G401 (cell line): ENCODE data around the gene OXNAD1. TPM values are rescaled to one million over a fixed set of nuclear protein-coding genes. Genes with fewer than 3 reads are reported as not detected.
A peak's percentile ranks its signal among the peaks of the same experiment; 100 is the strongest.

ENCODE experiments used
- DNase-seq: peaks from one replicate; pipeline ENCODE4 v3.0.0-alpha.2; 2015; ENCODE audit warnings: low spot score
- in situ Hi-C: cut with HindIII; loops from 2 replicates; pipeline ENCODE4 v1.10.0; 2016; ENCODE audit warnings: low sequenced_read_pairs, mixed read lengths
- total RNA-seq: library from RNA; depleted of rRNA; stranded (reverse); fragments of >200 nt; shearing (Covaris generic); gene quantifications from 2 replicates; pipeline ENCODE4 v1.2.3, GENCODE V29; 2014

Gene OXNAD1
- total RNA-seq, 1 experiment from 2014 or later, result 14.8 TPM

- no peak for DNase-seq
- in situ Hi-C loops, result no loop called here
Measured at GRCh38 chr3:16317561-16317945, 52.5 kb downstream of the OXNAD1 start.

DNA sequence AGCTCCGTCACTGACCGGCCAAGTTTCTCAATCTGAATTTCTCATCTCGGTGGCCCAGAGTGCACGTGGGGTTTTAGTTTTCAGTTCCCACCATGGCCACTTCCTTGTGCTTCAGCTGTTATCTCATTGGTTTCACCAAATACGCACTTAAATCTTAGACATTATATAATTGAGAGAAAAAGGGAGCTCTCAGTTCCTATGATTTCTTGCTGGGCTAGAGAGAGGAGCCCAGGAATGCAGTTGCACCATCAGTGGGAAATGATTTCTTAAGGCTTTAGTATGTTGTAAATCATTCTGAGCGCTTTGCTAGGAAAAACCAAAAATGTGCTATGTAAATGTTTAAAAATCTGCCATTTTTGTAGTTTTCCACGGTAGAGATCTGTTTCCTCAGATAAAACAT, 53.2 kb downstream of the OXNAD1 start:
- in situ Hi-C loops, result no loop called here
- no peak for DNase-seq

DNA sequence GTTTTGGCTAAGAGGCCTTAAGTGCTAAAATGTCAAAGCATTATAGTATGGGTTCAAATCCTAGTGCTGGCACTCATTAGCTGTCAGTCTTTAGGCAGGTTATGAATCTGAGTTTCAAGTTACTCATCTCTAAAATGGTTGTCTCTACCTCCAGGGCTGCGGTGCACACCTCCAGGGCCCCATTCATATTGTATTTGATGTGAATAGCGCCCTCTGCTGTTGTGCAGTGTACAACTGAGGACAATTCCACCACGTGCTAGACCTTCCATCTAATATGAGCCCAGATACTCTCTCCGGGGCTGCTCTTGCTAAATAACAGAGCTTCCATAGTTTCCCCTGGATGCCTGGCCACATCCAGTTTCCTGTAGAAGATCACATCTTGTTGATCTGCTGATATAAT, 54.3 kb downstream of the OXNAD1 start:
- in situ Hi-C loops, result no loop called here
- peak; percentile 17 for DNase-seq

DNA sequence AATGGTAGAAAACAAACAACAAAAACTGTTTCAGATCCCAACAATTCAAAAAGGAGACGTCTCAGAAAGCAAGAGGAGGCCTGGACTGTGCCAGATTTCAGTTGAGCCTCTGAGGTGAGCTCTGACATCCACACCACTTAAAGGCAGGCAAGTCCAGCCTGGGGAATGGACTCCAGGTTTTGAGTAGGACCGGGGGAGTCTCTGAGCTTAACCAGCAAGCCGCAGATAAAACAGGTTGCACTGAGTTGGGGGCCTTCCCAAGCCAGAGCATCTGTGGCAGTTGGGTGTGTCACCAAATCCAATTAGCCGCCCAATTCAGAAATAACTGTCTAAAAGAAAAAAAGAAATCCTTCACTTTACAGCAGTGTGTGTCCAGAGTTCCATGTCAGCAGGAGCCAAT, 54.7 kb downstream of the OXNAD1 start:
- DNase-seq, result peak; percentile 32
- in situ Hi-C loops, result no loop called here

DNA sequence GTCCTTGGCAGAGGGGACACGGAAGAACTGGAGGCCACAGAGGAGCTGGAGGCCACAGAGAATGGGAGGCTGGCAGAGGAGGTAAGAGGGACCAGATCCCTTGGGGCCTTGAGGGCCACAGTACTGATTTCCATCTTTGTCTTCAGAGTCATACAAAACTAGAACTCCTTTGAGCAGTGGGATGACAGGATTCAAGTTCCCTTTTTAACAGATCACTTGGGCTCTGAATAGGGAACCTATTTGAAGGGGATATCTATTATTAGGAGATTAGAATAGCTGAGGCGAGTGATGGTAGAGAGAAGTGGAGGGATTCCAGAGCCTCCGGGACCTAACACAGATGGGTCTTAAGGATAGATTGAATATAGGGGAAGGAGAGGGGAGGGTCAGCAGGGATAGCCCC, 55.7 kb downstream of the OXNAD1 start:
- in situ Hi-C loops, result no loop called here
- DNase-seq, result no peak

- in situ Hi-C loops, result no loop called here
- DNase-seq, result peak; percentile 98
Measured at GRCh38 chr3:16322189-16322588, 57.2 kb downstream of the OXNAD1 start.

DNA sequence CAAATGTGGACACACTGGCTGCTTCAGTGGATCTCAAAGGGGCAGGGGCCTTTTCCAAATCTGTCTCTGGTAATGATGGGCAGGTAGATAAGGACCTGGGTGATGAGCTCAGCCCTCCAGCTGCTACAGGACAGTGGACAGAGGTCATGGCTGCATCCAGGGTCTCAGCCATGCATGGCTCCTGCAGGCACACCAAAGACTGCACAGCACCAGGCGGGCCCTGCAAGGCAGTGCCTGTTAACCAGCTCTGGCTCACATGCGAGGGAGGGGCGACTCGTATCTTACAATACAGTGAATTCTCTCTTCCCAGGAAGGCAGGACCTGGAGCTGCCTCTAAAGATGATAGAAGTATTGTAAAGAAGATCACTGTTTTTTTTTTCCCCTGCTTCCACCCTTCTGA, 58.7 kb downstream of the OXNAD1 start:
- in situ Hi-C loops, result no loop called here

DNA sequence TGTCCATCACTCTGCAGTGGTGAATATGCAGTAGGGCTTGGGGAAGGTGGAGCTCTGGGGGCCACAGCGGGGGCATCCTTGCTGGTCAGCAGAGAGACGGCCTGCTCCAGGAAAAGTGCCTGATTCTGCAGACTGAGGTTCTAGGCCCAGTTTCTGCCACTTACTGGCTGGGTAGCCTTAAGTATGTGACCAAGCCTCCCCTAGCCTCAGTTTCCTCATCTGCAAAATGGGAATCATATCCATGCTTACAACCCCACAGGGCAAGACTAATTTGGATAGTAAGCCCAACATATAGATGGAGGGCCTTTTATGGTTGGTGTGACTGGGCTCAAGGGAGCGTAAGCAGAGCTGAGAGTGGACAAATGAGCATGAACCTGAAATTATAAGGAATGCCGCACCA, 60.8 kb downstream of the OXNAD1 start:
- in situ Hi-C loops, result no loop called here
- no peak for DNase-seq

More for the DNA sequence above, 58.7 kb downstream of the OXNAD1 start:
- no peak for DNase-seq

GRCh38 chr3:16326724-16327349, 61.8 kb downstream of the OXNAD1 start:
- no peak for DNase-seq

DNA sequence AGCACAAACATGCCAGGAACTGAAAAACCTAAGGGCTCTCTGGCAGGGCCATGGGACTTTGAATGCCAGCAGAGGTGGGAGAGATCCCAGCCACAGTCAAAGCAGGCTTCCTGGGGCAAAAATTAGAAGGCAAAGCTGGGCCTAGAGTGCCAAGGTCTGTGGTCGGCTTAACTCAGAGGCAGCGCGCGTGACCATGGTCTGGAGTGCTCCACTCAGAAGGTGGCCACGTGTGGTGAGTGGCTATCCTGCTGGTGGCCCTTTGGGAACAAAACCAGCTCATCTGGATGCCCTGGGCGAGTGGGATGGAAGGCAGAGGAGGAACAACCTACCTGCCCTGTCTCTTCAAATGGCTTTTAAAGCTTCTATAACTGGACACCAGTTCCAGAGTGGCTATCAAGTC, 63.1 kb downstream of the OXNAD1 start:
- in situ Hi-C loops, result no loop called here
- no peak for DNase-seq

More at GRCh38 chr3:16326724-16327349, 61.8 kb downstream of the OXNAD1 start:
- in situ Hi-C loops, result no loop called here

DNA sequence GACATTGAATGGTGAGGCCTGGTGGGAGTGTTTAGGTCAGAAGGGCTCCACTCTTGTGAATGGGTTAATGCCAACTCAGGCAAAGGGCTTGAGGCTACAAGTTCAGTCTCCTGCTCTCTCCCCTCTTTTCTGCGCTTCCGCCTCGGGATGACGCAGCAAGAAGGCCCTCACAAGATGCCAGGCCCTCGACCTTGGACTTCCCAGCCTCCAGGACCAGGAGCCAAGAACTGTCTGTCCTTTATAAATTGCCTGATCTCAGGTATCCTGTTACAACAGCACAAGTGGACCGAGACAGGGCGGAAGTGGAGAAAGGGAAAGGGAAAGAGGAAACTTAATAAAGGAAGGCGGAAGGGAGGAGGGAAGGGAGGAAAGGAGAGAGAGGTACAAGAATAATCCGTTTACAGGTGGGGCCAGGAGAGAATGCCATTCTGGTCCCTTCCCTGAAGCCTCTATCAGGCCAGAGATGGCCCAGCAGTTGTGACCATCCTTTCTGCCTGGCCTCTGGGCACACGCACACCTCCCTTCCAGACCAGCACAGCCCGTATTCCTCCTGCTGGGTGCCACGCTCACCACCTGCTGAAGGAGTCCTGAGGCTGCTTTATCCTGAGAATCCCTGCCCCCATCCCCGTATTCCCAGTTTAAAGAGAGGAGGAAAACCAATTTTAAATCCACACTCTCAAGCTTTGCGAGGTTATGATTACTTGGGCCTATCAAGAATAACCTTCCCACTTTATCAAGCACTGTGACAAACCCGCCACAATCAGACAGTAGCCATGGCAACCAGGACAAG, 64.2 kb downstream of the OXNAD1 start:
- in situ Hi-C loops, result no loop called here
- peak; percentile 73 for DNase-seq

DNA sequence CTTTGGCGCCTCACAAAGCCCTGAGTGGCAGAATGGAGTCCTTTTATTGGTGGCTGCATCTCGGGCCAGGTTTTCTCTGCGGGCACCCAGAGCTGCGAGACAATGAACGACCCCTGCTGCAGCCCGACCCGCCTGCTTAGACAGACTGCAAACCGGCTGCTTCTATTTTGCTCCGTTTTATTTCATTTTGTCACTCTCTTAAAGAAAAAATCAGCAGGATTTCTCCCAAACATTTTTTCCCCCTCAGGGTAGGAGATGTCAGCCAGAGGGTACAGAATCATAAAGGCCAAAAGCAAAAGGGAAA, 64.8 kb downstream of the OXNAD1 start:
- DNase-seq, result no peak
- in situ Hi-C loops, result no loop called here

DNA sequence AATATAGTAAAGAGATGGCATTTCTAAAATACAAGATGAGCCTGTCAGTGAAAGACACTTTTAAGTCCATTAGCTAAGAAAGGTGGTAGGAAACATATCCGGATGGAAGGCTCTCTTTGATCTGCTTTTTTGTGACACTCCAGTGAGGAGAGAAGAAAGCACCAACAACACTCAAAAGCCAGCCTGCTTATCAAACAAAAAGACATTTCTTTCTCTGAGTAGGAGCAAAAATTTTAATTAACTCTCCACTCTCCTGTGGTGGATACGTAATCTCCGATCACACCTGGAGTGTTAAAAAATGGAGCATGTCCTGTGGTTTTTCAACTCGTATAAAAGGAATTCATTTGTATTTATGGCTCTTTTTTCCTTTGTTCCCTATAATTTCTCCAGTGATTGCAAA, 65.3 kb downstream of the OXNAD1 start:
- in situ Hi-C loops, result no loop called here
- DNase-seq, result no peak

DNA sequence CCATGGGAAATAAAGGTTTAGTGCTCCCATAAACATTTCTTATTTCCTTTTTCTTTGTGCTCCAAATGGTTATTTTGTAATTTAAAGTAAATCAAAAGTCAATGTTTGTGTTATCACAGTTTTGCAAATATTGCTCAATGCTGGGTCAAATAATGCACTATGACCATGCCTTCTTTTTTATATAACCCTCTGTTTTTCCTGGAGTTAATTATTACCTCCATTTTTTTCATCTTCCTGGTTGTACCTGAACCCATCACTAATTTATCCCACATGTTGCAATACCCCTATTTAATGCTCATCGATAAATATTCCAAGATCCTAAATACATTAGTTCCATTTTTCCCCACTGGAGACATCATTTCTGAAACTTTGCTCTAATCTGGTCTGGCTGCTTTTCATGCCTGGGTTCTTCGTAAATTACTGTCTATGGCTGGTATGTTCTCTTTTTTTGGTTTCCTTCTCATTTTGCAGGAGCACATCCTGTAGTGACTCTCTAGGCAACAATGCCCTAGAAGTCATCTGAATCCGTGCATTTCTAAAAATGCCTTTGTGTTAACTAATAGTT, 66.4 kb downstream of the OXNAD1 start:
- DNase-seq, result no peak
- in situ Hi-C loops, result no loop called here

GRCh38 chr3:16332904-16333426, 68.0 kb downstream of the OXNAD1 start:
- in situ Hi-C loops, result no loop called here
- no peak for DNase-seq

DNA sequence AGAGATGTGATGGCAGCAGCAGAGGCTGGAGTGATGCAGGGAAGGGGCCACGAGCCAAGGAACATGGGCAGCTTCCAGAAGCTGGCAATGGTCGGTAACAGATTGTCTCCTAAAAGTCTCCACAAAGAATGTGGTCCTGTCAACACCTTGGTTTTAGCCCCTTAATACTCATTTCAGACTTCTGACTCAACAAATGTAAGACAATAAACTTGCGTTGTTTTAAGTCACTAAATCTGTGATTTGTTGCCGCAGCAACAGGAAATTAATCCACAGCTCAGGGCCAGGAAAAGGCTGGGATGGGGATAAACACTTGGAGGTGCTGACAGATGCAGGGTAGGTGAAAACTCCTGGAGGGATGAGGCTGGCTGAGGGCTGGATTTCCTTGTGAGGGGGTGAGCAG, 69.9 kb downstream of the OXNAD1 start:
- in situ Hi-C loops, result no loop called here
- no peak for DNase-seq

GRCh38 chr3:16335333-16335732, 70.3 kb downstream of the OXNAD1 start:
- no peak for DNase-seq
- in situ Hi-C loops, result no loop called here

DNA sequence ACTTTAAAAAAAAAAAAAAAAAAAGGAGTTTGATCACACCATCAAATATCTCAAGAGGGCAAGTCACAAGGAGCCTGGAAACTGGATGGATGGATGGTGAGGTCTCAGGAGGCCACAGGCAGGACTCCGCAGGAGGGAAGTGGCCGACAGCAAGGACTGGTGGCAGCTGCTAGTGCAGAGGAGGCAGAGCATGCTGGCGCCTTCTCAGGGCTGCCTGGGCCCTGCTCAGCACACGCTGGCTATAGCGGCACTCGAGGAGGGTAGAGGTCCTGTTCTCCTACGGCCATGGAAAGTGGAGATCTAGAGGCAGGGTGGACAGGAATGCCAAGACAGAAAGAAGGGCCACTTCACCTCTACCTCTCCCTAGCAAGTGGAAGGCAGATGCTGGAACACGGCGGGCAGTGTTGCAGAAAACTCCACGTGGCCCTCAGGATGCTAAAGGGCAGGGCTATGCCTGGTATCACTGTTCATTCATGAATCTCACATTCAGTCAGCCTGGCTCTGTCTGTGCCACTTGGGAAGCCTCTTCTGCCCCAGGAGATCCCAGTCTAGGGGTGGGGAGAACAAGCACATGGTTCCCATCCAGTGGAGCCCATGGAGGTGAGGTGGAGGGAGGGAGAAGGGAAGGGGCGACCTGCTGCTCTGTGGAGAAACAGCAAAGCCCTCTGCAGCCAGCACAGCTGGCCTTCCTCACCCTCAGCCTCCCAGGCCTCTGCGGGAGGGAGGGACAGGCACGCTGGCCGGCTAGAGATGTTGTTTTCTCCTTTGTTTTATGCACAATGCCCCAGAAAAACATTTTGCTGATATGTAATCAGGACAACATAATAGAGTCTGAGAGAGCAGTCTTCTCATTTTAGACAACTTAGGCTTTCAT, 71.0 kb downstream of the OXNAD1 start:
- DNase-seq, result no peak
- in situ Hi-C loops, result no loop called here

- DNase-seq, result no peak
- in situ Hi-C loops, result no loop called here
Measured at GRCh38 chr3:16336825-16337224, 71.8 kb downstream of the OXNAD1 start.
